ENCODE measurements around the gene DCP2. TPM values are rescaled to one million over a fixed set of nuclear protein-coding genes. Genes with fewer than 3 reads are reported as not detected.
A peak's percentile ranks its signal among the peaks of the same experiment; 100 is the strongest.

The DCP2 gene
- total RNA-seq, 1 donor from 2014 or later, result 16.7 TPM

DNA sequence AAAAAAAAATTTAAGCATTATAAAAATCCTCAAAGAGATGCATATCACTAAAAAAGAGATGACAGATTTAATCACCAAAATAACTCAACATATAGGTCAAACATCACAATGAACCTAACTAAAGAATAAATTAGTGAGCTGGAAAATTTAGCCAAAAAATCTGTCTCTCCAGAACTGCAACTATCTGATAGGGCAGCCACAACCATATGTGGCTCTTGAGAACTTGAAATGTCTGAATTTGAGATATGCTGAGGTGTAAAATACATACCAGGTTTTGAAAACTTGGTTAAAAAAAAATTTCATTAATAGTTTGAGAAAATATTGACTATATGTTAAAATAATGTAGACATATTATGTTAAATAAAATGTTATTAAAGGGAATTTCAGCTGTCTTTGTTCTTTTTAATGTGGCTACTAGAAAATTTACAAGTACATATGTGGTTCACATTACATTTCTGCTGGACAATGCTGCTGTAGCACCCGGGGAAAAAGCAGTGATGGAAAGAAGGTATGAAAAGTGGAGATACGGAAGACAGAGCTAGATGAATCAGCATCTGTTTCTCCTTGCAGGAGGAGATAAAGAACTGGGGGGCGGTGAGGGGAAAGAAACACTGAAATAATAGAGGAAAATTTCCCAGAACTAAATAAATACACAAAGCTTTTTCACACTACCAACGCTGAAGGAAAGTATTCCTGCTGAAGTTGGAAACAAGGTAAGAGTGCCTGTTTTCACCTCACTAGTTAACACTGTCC, 66.1 kb downstream of the DCP2 start:
- ATAC-seq (no peak), DNase-seq (ENCODE audit: low spot score) (no peak)

DNA sequence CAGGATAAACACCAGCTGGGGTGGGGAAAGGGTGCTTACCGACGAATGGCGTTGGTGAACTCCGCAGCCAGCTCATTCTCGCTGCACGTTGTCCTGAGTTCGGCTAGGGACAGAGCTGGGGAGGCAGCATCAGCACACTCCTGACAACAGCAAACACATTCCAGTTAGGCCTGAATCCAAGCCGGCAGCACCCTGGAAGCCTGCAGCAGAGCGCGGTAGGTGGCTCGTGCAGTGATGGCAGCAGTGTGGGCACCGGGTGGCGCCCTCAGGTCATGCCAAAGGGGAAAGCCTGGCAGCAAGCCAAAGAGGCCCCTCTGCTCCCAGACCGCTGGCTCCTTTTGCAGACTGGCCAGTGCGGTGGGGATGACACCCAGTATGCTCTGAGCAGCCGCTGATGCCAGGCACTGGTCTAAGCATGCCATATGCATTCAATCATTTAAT, 66.9 kb downstream of the DCP2 start:
- ATAC-seq (peak; percentile 83), DNase-seq (ENCODE audit: low spot score) (peak; percentile 58)

DNA sequence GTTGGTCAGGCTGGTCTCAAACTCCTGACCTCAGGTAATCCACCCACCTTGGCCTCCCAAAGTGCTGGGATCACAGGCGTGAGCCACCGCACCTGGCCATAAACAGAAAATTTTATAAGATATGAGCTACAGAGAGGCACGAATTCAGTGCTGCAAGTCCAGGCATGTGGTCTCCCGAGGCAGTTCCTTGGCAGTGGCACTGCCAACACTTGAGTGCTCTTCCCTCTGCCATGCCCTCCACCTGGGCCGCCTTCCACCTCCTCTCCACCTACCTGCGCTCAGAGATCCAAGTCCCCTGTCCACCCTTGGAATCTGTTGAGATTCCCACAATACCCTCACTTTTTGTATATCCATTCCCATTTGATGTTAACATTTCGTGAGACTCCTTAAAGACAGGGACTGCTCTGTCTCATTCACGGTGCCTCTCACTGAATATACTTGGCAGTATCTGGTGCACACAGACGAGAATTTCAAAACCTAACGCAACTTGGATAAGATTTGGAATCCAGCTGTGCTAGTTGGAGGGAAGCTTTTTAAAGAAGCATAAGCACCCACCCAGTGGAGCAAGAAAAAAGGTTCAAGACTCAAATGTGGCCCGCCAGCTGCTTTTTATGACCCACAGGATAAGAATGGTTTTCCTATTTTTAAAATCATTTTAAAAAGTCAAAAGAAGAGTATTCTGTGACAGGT, 68.3 kb downstream of the DCP2 start:
- ATAC-seq, result no peak

DNA sequence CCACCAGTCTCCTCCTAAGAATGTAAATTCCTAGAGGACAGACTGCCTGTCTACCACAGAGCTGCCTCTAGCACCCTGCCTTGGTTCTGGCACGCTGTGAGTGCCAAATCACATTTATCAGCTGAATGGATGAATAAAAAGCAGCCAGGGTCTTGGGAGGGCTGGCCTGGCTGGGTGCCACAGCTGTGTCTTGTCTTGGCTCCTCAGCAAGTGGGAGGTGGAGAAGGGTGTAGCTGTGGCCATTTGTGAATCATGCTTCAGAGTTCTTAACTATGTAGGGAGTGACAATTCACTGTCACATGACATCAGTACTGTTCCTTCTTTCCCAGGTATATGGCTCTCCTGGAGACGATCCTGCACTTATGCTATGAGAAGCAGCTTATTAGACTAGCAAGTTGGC, 70.6 kb downstream of the DCP2 start:
- no peak for ATAC-seq

More for the DNA sequence above, 68.3 kb downstream of the DCP2 start:
- peak; percentile 33 for DNase-seq (ENCODE audit: low spot score)

DNA sequence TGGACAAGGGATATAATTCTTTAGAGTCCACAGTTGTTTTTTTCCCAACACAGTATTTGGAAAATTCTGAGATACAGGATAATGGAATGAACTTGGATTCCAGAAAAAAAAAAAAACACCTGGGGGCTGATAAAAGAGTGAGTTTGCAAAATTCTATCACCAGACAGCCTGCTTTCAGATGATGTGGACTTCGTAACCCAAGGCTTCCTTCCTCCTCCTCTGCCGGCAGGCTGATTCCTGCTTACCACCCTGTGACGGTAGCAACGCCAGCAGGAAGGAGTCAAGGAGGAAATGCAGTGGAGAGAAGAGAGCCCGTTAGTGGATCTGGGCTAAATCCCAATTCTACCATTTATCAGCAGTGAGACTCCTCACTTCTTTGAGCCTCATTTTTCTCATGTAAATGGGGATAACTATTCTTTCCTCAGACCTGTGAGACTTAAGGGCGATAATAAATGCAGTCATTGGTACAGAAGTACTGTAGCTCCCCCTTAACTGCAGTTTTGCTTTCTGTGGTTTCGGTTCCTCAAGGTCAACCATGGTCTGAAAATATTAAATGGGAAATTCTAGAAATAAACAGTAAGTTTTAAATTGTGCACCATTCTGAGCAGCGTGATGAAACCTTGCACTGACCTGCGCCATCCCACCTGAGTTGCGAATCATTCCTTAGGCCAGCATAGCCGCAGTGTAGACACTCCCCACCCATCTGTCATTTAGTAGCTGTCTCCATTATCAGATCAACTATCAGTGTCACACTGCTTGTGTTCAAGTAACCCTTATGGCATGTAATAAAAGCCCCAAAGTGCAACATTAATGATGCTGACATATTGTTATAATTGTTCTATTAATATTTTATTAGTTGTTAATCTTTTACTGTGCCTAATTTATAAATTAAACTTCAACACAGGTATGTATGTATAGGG, 71.4 kb downstream of the DCP2 start:
- ATAC-seq (peak; percentile 25), DNase-seq (ENCODE audit: low spot score) (no peak)

More for the DNA sequence above, 70.6 kb downstream of the DCP2 start:
- no peak for DNase-seq (ENCODE audit: low spot score)

DNA sequence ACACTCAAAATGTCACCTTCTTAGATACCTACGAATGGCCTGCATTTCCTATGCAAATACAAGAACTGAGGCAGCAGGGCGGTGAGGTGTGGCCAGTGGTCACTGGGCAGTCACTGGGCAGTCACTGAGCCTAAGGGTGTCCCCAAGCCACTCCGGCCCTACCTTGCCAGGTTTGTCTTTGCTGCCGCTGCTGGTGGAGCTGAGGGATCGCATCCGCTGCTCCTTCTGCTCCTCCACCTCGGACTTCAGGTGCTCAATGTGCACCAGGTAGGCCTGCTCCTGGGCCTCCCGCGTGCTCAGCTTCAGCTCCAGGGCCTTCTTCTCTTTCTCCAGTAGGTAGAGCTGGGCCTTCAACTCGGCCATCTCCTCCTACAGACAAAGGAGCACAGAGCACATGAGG, 72.3 kb downstream of the DCP2 start:
- ATAC-seq (peak; percentile 5), DNase-seq (ENCODE audit: low spot score) (no peak)

DNA sequence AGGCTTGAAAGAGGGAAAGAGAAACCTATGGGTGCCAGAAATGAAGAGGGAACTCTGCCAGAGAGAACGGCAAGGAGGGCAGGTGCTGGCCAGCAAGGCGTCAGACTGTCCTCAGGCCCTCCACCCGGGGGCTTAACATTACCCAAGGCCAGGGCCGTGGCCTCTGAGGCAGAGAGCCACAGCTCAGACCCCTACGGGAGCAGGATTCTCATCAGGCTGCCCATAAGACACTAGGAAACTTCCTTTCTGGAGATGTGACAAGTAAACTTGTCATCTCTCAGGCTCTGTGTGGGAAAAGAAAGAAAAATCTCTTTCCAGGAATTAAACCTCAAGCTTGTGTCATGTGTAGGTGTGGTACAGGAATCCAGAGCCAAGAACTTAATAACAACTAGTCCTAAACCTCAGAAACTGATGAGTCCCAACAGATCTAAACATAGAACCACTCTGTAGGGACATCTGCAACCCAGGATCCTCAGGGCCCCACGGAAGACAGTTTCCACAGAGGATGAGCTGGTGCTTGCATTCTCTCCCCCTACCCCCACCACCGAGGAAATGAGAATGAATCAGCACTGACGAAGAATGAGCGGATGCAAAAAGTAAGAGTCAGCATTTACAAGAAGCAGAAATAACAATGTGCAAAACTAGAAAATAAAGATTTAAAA, 74.3 kb downstream of the DCP2 start:
- ATAC-seq, result peak; percentile 21
- DNase-seq (ENCODE audit: low spot score), result no peak

DNA sequence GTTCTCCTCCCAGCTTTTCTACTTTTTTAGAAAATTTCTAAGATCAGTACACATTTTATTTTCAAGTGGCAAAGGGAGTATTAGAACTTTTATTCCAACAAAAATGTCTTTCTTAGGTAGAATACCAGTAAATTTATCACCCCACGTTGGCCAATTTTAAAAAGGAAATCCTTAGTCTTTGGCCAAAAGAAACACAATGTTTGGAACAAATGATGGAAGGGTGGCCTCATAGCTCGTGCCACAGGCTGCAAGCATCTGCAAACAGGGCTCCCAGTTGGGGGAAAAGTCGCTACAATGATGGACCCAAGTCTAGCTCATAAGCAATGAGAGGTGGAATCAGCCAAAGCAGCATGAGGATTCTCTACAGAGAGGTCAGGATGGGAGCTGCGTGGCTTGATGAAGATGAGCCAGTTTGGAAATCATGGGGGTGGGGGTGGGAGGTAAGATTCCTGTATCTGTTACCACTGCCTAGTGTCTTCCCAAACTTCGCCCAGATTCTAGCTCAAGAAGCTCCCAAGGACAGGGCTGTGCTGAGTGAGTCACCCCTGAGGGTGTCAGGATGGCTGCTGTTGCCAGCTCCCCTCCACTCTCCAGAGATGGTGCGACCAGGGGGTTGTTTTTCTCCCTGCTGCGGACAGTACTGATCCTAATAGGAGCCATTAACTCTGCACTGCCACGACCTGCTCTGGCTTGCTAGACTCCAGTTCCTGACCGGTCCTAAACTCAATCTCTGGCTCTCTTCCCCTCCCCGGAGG, 75.6 kb downstream of the DCP2 start:
- ATAC-seq (no peak), DNase-seq (ENCODE audit: low spot score) (no peak)

DNA sequence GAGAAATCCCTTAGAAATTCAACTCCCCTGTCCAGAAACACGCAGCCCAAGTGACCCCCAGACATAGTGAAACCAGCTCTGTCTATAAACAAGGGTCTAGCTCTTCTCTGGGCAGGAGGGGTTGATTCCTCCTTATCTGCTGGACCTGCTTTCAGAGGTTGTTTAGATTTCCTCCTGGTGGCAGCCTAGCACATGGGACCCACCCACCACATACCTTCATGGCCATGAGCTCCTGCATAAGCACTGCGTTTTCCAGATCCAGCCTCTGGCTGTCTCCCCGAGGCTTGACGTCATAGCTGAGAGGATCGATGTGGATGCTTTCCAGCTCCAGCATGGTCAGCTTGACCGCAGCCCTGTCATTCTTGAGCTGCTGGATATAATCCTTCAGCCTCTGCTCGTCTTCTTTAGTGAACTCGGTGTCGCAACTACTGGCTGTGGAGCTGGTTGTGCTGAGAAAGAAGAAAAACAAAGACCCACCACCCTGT, 77.0 kb downstream of the DCP2 start:
- no peak for ATAC-seq
- no peak for DNase-seq (ENCODE audit: low spot score)

DNA sequence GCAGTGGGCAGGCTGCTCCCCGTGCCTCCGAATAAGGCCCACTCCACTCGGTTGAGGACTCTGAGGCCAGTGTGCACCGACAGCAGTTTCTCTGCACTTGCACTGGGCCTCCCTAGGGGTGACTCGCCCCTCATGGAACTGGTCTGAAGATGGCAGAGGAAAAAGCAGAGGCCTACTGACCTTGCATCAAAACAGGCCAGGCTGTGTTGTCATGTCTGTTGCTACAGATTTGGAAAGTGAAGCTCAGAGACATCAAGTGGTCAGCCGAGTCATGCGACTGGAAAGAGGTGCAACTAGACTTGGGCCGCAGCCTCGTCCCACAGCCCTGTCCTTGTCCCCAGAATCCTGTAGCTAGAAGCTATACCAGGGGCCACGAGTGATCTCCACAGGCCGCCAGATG, 78.3 kb downstream of the DCP2 start:
- DNase-seq (ENCODE audit: low spot score) (no peak), ATAC-seq (no peak)

DNA sequence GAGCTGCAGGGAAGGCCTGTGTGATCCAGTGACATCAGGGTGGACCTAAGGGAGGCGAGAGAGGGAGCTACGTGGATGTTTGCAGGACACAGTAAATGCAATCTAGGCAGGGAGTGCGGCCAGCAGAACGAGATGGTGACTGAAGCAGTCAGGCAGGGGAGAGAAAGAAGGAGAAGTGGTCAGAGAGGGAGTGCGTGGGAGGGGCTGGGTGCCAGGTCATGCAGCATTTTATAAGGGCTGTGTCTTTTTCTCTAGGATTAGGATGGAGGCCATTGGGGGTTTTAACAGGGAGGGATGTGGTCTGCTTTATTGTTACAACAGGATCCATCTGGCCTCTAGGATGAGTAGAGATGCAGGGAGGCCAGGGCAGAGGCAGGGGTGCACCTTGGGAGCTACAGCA, 80.4 kb downstream of the DCP2 start:
- ATAC-seq, result no peak
- no peak for DNase-seq (ENCODE audit: low spot score)

DNA sequence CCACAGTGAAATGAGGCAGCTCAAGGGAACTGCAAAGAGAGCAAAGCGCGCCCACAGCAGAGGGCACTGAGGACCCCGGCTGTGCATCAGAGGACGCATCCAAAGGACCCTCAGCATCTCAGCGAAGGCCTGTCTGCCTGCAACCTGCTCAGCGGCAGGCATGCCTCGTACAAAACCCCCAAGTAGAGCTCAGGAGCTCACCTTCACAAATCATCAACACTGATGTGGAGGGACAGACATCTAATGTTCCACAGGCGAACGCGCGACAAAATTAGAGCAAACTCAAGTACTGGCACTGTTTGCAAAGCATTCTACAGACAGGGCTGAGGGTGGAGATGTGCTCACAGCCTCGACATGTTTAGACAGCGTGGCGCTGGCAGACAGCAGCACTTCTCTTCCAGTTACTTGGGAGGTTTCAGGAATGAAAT, 81.0 kb downstream of the DCP2 start:
- ATAC-seq, result no peak
- no peak for DNase-seq (ENCODE audit: low spot score)

DNA sequence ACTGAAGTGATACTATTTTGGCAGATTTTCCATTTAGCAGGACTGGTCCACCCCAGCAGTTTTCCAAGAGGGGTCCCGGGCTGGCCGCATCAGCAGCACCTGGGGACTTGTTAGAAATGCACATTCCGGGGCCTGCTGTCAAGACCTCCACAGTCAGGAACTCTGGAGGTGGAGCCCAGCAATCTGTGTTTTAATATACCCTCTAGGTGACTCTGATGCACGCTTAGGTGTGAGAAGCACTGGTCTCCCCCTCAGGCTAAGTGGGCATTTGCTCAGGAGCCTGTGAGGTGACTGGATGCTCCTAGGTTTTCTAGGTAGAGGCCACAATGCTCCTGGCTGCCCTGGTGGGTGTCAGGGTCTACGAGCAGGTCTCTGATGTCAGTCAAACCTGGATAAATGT, 81.7 kb downstream of the DCP2 start:
- ATAC-seq (no peak), DNase-seq (ENCODE audit: low spot score) (no peak)

DNA sequence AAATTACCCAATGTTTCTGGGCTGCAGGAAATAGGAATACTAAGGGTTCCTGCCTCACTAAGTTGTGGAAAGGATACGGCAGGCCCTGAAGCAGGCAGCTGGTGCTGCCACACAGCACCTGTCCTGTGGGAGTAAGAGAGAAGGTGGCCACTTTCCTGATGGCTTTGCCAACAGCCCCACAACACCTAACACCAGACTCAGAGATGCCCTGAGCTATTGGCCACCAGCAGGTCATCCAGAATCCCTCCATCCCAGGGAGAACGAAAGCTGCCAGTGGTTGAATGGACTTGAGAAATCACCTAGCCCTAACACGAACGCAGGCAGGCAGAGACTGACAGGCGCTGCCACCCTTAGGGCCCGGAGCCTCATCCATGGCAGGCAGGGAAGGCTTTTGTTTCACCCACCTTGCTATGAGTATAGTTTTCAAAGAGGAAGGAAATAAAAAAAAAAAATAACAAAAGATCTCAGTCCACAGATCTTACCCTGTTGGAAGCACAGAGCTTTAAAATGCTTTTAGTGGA, 82.2 kb downstream of the DCP2 start:
- DNase-seq (ENCODE audit: low spot score) (no peak), ATAC-seq (no peak)

DNA sequence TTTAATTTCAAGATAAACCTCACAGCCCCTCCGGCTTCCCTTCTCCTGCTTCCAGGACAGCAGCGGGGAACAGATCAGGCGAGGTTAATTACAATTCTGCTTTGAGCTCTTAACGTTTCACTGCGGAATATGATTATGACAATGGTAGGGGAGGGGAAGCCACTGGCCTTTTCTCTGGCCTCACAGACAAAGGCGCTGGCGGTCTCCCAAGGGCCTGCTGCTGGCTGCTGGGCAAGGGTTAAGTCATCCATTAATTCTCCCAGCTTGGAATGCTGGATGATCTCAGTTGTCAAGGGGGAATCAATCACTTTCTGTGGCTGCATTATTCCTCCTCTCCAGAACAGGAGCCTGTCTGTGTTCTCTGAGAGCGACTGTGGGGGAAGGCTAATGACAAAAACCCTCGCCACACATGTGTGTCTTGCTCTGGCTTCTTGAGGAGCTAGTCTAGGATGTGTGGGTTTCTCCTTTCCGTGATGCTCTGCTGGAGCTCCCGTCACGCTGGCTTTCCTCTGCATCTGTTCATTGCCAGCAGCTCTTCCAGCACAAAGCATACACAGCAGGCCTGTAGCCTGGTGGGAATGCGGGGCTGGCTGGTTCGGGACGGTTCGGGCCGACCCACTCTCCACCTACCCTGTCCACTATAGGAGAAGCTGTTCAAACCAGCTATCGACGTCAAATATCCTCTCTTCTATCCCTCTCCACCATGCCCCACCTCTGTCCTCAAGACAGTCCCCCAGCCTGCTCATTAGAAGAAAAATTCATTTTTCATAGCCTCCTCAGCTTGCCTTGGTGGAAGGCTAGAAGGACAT, 82.8 kb downstream of the DCP2 start:
- no peak for DNase-seq (ENCODE audit: low spot score)
- ATAC-seq, result no peak

DNA sequence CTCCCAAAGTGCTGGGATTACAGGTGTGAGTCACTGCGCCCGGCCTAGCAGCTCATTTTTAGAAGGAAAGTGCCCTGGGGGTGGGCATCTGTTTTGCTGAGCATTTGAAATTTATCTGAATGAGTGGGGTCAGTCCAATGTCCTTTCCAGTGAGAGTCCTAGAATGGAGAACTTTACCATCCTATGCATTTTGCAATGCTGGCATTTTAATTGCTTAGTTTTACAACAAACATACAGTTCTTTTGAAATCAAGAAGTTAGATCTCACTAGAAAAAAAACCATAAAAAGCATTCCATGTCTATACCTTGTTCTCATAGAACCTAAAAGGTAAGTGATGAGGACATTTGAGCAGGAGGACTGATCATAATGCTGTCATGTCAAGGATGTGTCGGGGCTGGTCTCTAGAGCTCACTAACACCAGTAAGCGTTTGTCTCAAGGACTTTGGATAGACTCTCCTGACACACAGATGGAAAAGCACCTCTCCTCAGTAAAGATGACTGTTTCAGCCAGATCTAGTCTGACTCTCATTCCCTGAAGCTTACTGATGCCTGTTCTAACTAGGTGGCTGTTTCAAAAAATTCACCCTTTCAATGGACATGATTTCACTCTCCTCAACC, 83.9 kb downstream of the DCP2 start:
- ATAC-seq (no peak), DNase-seq (ENCODE audit: low spot score) (no peak)

DNA sequence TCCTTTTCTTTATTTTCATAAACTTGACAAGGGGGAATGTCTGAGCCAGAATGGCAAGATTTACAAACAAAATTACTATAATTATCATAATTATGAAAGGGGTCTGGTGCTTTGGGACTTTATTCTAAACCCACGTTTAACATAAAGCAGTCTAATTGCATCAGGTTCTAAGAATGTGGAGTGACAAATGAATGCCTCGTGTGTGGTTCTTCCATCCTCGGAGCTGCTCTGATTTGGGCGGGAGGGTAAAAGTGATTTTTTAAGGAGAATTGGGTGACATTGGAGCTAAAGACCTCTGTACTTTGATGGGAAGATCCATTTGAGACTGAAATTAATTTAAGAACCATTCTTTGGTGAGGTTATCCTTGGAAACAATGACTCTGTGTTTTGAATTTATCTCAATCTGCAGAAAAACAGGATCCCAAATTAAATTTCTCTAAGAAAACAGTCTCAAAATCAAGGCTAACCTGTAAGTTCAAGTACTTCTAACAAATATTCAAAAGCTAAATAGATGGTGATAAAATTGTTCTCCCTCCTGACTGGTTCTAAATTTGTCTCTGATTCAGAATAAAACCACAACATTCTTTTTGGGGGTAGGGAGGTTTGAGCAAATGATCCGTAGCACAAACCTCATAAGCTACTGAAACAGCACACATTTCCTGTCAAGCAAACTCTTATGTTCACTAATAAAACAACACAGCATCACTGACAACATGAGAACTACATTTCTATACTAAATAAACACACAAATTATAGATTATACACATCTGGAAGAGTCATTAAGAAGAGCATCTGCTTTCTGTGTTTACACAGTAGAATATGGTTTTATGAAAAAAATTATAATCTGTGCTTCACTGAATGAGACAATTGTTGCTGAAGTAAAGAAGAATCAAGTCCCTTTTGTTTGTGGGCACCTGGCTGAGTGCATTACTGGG, 85.5 kb downstream of the DCP2 start:
- no peak for DNase-seq (ENCODE audit: low spot score)

More for the DNA sequence above, 85.5 kb downstream of the DCP2 start:
- no peak for ATAC-seq
